B cell (primary cell): ENCODE measurements around the gene MARVELD1. TPM values are rescaled to one million over a fixed set of nuclear protein-coding genes. Genes with fewer than 3 reads are reported as not detected.

ENCODE experiments used
- ATAC-seq: fragments of 200-7000 bp; cut with Tn5 transposase; one replicate; pipeline ENCODE4 v1.10.0; 2021; ENCODE audit warnings: low read depth, mild to moderate bottlenecking, moderate number of reproducible peaks, moderate library complexity
- CTCF ChIA-PET: fragments of 350-600 bp; sonication (Branson Sonifier 250); formaldehyde crosslinking; loops from one replicate; lab custom pipeline; 2021; ENCODE audit warnings: antibody characterized with exemption, inconsistent platforms; lab: Charles Lee
- POLR2A ChIA-PET: fragments of 350-600 bp; sonication (Branson Sonifier 250); formaldehyde crosslinking; loops from one replicate; lab custom pipeline; 2021; ENCODE audit warnings: antibody characterized with exemption; lab: Charles Lee
- DNase-seq: peaks from one replicate; pipeline ENCODE4 v3.0.0; 2013
- H2AFZ ChIP-seq: 2 replicates; pipeline ENCODE4 v1.6.1; 2012; ENCODE audit warnings: mild to moderate bottlenecking, low read depth, low read length; ENCODE audit not compliant: insufficient read depth, poor library complexity, severe bottlenecking
- H3K27ac ChIP-seq, 2 donors: 1 replicate in 1 of 2; 2 replicates in 1 of 2; pipeline ENCODE4 v1.5.1; 2012 to 2013; ENCODE audit warnings: low read length in 2 of 2, mild to moderate bottlenecking in 2 of 2, moderate library complexity in 1 of 2
- H3K27me3 ChIP-seq, 4 experiments: fragments of 200-600 bp in 1 of 4; sonication (generic) in 1 of 4; replicated peaks in 1 of 4; 1 replicate in 2 of 4; 2 replicates in 2 of 4; pipeline versions ENCODE4 v1.6.1 to v1.7.0; 2013 to 2016; ENCODE audit warnings: low read length in 3 of 4, mild to moderate bottlenecking in 2 of 4, mixed read lengths in 1 of 4, moderate library complexity in 1 of 4; ENCODE audit not compliant: insufficient read depth in 4 of 4, control insufficient read depth in 3 of 4; ENCODE audit errors: control extremely low read depth in 1 of 4
- H3K36me3 ChIP-seq, 2 experiments: replicated peaks in 1 of 2; 1 replicate in 1 of 2; 2 replicates in 1 of 2; pipeline versions ENCODE4 v1.6.1 to v1.7.1; 2013; ENCODE audit warnings: low read length in 1 of 2; ENCODE audit not compliant: insufficient read depth in 2 of 2, control insufficient read depth in 1 of 2; ENCODE audit errors: control extremely low read depth in 1 of 2, extremely low read depth in 1 of 2
- H3K4me1 ChIP-seq, 2 donors: fragments of 200-600 bp in 1 of 2; sonication (generic) in 1 of 2; 1 replicate in 1 of 2; 2 replicates in 1 of 2; pipeline versions ENCODE4 v1.5.1 to v1.6.1; 2013 to 2017; ENCODE audit warnings: low read length in 2 of 2; ENCODE audit not compliant: control insufficient read depth in 2 of 2, insufficient read depth in 2 of 2
- H3K4me2 ChIP-seq: replicated peaks from 2 replicates; pipeline ENCODE3; 2012; ENCODE audit warnings: mild to moderate bottlenecking, low read depth, low read length; ENCODE audit not compliant: poor library complexity, severe bottlenecking
- H3K4me3 ChIP-seq, 5 experiments: fragments of 200-600 bp in 1 of 5; sonication (generic) in 1 of 5; 1 replicate in 3 of 5; 2 replicates in 2 of 5; pipeline versions ENCODE4 v1.5.1 to v1.7.0; 2011 to 2016; ENCODE audit warnings: low read length in 4 of 5, mild to moderate bottlenecking in 4 of 5, low read depth in 2 of 5, control low read depth in 1 of 5, moderate library complexity in 1 of 5; ENCODE audit not compliant: insufficient read depth in 1 of 5; ENCODE audit errors: control extremely low read depth in 1 of 5, extremely low read depth in 1 of 5
- H3K79me2 ChIP-seq: fragments of 200-600 bp; sonication (generic); one replicate; pipeline ENCODE4 v1.6.0; 2016; ENCODE audit warnings: low read length; ENCODE audit not compliant: control insufficient read depth, insufficient read depth
- H3K9ac ChIP-seq: fragments of 200-600 bp; sonication (generic); 2 replicates; pipeline ENCODE4 v1.6.1; 2017; ENCODE audit warnings: mild to moderate bottlenecking, low read length, moderate library complexity
- H3K9me3 ChIP-seq, 3 donors: one replicate each; pipeline versions ENCODE4 v1.6.1 to v1.7.1; 2013; ENCODE audit warnings: low read length in 2 of 3; ENCODE audit not compliant: control insufficient read depth in 2 of 3, insufficient read depth in 1 of 3; ENCODE audit errors: control extremely low read depth in 1 of 3
- H4K20me1 ChIP-seq: 2 replicates; pipeline ENCODE4 v1.6.0; 2012; ENCODE audit warnings: mild to moderate bottlenecking, low read length; ENCODE audit not compliant: insufficient read depth, control insufficient read depth, poor library complexity, severe bottlenecking
- H3K27ac Mint-ChIP-seq: one replicate; pipeline ENCODE4 v1.8.0; 2021; ENCODE audit warnings: mixed read lengths
- H3K27me3 Mint-ChIP-seq: one replicate; pipeline ENCODE4 v1.8.0; 2021; ENCODE audit warnings: mixed read lengths
- H3K4me1 Mint-ChIP-seq: one replicate; pipeline ENCODE4 v1.8.0; 2021; ENCODE audit warnings: mixed read lengths
- H3K4me3 Mint-ChIP-seq: one replicate; pipeline ENCODE4 v1.8.0; 2021; ENCODE audit warnings: mixed read lengths
- H3K9me3 Mint-ChIP-seq: one replicate; pipeline ENCODE4 v1.8.0; 2022; ENCODE audit warnings: mixed read lengths; ENCODE audit not compliant: insufficient read depth
- CTCF ChIP-seq: fragments of 200-600 bp; IDR thresholded peaks from one replicate; pipeline ENCODE4 v1.8.0; 2022; ENCODE audit warnings: antibody characterized with exemption, mild to moderate bottlenecking
- EZH2 ChIP-seq: IDR thresholded peaks from 2 replicates; pipeline ENCODE4 v1.6.1; 2012; ENCODE audit warnings: borderline replicate concordance, low read depth, mild to moderate bottlenecking, moderate library complexity, low read length; ENCODE audit not compliant: insufficient read depth, poor library complexity, severe bottlenecking
- WGBS: methylation state at CpG from one replicate; pipeline ENCODE4 v1.1.5; 2013; ENCODE audit warnings: missing lambda C conversion rate; ENCODE audit not compliant: insufficient coverage; 5-methylcytosine and 5-hydroxymethylcytosine counted together
- intact Hi-C: fragments of 100-400 bp; cut with micrococcal nuclease; formaldehyde crosslinking; loops from one replicate; pipeline ENCODE4 v1.10.0; 2022
- polyA plus RNA-seq: library from polyadenylated mRNA; depleted of rRNA; stranded (reverse); fragments of >200 nt; gene quantifications from 2 replicates; pipeline ENCODE4 v1.2.3, GENCODE V29; 2012
- total RNA-seq, 2 donors: library from RNA; stranded (reverse); fragments of 120-200 nt in 1 of 2; gene quantifications; 1 replicate in 1 of 2; 2 replicates in 1 of 2; pipeline versions ENCODE4 v1.2.3 to v1.2.4, GENCODE V29; 2013 to 2022

MARVELD1 gene
- total and polyA plus RNA-seq, 2 donors (not counting 1 experiment from before 2014, with no cell fraction given): 0.45 to 0.54 TPM

- H3K27ac ChIP-seq: no peak overlapping the region
- H2AFZ ChIP-seq: no peak overlapping the region
- no peaks in the 10 kb centered on the region for H3K9me3 ChIP-seq
- no peaks in the 10 kb centered on the region for H3K27me3 ChIP-seq
- no peak overlapping the region for H3K4me3 ChIP-seq
- Mint-ChIP-seq H3K4me3 (no peak overlapping the region), H3K27ac (no peak overlapping the region), H3K27me3 (no peaks in the 10 kb centered on the region), H3K9me3 (no peaks in the 10 kb centered on the region), H3K4me1 (no peaks in the 10 kb centered on the region)
- WGBS: no CpG with 5 or more reads among the region's 1 CpG
- POLR2A ChIA-PET: no interaction called here
- DNase-seq (no peak), ATAC-seq (no peak)
- H3K4me2 ChIP-seq: no peak overlapping the region
- H3K4me1 ChIP-seq: no peaks in the 10 kb centered on the region
- CTCF ChIA-PET: interaction anchor here (1.0 to 2.4 kb wide), 4 partner anchors 7 to 63 kb away, joined by 5 to 6 read pairs (median 6); partner anchors contain the start of gene AVPI1
- no peak overlapping the region for H3K9ac ChIP-seq
- peaks cover 12 to 46% of the 10 kb centered on the region in 2 experiments for H3K36me3 ChIP-seq
- intact Hi-C loops: no loop called here
- no peaks in the 10 kb centered on the region for H4K20me1 ChIP-seq
- no peak for TF ChIP-seq CTCF
- no peak for TF ChIP-seq EZH2
- H3K79me2 ChIP-seq: no peaks in the 10 kb centered on the region
These were observed 44.0 kb upstream of the MARVELD1 start for GRCh38 chr10:97669571-97669970.

GRCh38 chr10:97673736-97674525, 39.6 kb upstream of the MARVELD1 start:
- ATAC-seq: no peak
- Histone ChIP-seq H3K4me3 (no peak overlapping the region), H3K4me1 (peaks cover 9 to 12% of the 10 kb centered on the region in 2 donors), H3K4me2 (no peak overlapping the region), H3K27ac (no peak overlapping the region), H4K20me1 (no peaks in the 10 kb centered on the region), H3K27me3 (no peaks in the 10 kb centered on the region), H3K79me2 (no peaks in the 10 kb centered on the region), H3K9ac (no peak overlapping the region), H3K36me3 (peaks cover 5 to 37% of the 10 kb centered on the region in 2 experiments), H3K9me3 (no peaks in the 10 kb centered on the region), H2AFZ (no peak overlapping the region)
- no peaks in the 10 kb centered on the region for H3K9me3 Mint-ChIP-seq
- intact Hi-C loops: no loop called here
- 87% methylated on average over 5 of the region's 8 CpGs for WGBS
- no peak overlapping the region for H3K27ac Mint-ChIP-seq
- no peak for TF ChIP-seq EZH2
- H3K27me3 Mint-ChIP-seq: no peaks in the 10 kb centered on the region
- no peak overlapping the region for H3K4me3 Mint-ChIP-seq
- H3K4me1 Mint-ChIP-seq: peaks cover 13% of the 10 kb centered on the region
- DNase-seq: no peak
- POLR2A ChIA-PET: interaction anchor here (0.5 kb wide), 1 partner anchor 35 kb away, joined by 6 read pairs; no protein-coding TSS in a partner anchor
- CTCF ChIA-PET: interaction anchor here (0.8 to 12.0 kb wide), 3 partner anchors 10 to 59 kb away, joined by 3 to 267 read pairs (median 3); partner anchors contain the start of gene ZFYVE27
